Hepatic stellate cell (primary cell): ENCODE data around the gene ZNF775.
"Not testable (repeated sequence)": the region's sequence is repeated elsewhere in the genome, so short reads cannot be mapped to it uniquely, and the experiment has no call there.

Source experiments
- DNase-seq: peaks from one replicate; pipeline ENCODE4 v3.0.0; 2011; ENCODE audit warnings: low spot score

ZNF775 gene

DNA sequence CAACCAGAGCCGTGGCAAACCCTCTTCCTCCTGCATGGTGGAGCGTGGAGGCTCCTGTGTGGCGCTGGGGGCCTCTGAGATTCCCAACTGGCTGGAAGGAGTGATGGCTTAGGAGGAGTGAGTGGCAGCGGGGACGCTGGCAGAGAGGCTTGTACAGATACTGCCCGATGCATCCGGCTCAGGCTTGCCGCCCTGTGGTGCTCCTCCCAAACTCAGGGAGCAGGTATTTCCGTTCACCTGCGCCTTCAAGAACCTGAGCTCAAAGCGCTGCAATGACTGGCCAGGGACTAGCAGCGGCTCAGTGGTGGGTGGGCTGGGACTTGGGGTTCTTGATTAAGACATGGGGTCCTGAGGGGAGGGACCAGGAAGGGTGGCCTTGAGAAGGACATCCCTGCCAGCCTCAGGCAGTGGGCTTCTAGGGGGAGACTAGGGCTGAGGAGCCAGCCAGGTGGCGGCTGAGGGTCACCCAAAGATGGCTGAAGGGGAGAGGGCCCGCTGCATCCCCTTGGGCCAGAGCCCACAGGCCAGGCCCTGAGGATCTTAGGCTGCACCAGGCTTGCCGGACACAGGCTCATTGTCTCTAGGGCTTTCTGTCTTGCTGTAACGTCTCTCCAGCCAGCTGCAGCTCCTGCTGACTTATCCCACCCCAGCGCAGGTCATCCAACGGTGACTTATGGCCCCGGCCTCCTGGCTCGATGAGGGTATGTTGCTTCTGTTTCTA lies 3.2 kb downstream of the ZNF775 start:
- no peak for DNase-seq

DNA sequence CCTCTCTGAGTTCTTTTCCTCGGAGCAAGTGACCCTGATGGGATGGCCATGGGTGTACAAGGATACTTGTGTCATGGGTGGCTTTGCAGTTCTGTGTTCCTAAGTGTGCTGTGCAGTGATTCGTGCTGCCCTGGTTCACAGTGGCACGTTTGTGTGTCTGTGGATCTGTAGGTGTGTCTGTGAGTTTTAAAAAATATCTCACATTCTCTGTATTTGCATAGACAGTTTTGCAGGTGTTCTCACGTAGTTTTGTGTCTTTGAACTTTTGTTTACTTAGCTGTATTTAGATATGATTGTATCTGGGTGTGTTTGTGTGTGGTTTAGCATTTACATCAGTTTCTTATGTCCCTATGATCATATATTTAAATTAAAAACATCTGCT lies 3.7 kb downstream of the ZNF775 start:
- DNase-seq, result no peak

DNA sequence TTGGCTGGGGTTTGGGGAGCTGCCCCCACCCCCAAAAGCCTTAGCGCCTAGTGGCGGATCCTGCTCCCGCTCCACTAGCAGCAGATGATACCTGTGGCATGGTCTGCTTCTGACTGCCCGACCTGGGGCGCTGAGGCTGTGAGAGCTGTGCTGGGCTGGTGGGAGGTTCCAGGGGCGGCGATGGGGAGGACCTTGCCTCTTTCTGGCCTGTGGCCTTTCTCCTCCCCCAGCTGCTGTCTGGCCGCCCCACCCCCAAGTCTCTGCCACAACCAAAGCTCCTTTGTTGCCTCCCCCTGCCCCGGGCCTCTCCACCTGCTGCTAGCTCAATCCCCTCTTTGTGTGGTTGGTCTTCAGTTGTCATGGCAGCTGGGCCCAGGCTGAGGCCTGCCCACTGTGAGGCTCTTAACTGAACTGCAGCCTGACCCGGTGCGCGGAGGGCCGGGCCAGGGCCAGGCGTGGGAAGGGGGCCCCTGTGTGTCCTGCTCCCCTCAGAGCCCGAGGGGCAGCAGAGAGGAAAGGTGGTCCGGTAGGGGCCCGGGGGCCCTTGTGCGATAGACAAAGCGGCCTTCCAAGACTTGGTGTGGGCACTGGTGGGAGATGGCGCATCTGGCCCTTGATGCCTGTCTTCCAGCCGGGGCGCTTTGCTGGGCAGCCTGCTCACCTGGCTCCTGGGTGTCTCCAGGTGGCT lies 4.7 kb downstream of the ZNF775 start:
- no peak for DNase-seq

GRCh38 chr7:150384406-150385301 lies 5.5 kb downstream of the ZNF775 start:
- DNase-seq, result no peak

- DNase-seq, result no peak
Measured at GRCh38 chr7:150385302-150385723, 6.2 kb downstream of the ZNF775 start.

DNA sequence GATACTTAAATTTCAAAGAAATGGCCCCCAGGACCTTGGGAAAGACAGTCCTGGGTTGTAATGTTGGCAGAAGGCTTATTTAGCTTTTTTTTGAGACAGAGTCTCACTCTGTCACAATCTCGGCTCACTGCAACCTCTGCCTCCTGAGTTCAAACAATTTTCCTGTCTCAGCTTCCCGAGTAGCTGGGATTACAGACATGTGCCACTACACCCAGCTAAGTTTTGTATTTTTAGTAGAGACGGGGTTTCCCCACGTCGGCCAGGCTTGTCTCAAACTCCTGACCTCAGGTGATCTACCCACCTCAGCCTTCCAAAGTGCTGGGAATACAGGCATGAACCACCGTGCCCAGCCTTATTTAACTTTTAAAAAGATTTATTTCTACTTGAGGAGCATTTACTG lies 6.8 kb downstream of the ZNF775 start:
- not testable (repeated sequence) for DNase-seq

DNA sequence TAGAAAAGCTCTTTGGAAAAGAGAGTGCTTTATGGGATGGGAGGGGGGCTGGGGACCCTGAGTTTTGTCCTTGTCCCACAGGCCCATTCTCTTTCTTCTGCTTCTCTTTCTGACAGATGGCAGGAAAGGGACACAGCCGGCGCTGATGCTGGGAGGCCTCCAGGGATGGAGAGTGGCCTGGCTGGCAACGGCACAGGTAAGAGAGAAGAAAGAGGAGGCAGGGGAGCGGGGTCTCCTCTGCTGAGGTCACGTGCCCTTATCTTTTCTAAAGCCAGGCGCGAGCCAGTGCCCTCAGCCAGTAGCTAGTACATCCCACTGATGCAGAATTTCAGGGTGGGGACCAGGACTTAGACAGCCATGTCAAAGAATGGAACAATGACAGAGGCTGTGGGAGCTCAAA lies 9.2 kb downstream of the ZNF775 start:
- DNase-seq, result no peak

GRCh38 chr7:150388709-150389531 lies 9.8 kb downstream of the ZNF775 start:
- no peak for DNase-seq

- no peak for DNase-seq
Measured at GRCh38 chr7:150389532-150389816, 10.3 kb downstream of the ZNF775 start.

DNA sequence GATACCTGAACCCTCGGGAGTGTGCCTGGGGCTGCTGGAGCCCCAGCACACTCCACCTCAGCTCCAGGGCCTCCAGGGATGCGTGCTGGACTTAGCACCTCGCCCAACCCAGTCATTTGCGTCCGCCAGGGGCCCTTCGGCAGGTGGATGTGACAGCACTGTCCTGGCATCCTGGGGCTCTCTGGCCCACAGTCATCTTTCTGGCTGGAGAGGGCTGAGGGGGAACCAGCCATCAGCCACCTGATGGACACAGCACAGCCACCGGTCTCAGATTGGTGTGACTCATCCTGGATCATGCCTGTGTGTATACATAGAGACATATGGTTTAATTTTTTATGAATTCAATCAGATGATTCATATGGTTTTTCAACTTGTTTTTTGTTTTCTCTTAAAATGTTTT lies 11.1 kb downstream of the ZNF775 start:
- no peak for DNase-seq

DNA sequence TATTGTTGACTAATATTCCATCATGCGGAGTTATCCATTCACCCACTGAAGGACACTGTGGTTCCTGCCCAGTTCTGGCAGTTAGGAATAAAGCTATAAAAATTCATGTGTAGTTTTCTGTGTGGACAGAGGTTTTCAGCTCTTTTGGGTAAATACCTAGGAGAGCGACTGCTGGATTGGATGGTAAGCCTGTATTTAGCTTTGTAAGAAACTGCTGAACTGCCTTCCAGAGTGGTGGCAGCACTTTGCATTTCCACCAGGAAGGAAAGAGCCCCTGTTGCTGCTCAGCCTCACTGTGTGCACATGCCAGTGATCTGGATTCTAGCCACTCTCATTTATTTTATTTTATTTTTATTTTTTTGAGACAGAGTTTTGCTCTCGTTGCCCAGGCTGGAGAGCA lies 14.2 kb downstream of the ZNF775 start:
- DNase-seq, result no peak

DNA sequence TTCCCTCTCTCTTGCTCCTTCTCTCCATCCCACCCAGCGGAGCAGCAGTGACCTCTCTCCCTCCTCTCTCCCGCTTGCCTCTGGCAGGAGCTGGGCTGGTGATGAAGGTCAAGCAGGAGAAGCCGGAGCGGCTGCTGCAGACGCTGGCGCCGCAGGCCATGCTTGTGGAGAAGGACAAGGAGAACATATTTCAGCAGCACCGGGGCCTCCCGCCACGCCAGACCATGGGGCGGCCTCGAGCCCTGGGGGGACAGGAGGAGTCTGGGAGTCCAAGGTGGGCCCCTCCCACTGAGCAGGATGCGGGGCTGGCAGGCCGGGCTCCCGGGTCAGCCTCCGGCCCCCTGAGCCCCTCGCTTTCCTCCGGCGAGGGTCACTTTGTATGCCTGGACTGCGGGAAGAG lies 17.3 kb downstream of the ZNF775 start:
- no peak for DNase-seq

- no peak for DNase-seq
Measured at GRCh38 chr7:150396851-150397260, 17.7 kb downstream of the ZNF775 start.

- no peak for DNase-seq
Measured at GRCh38 chr7:150397346-150398107, 18.4 kb downstream of the ZNF775 start.

DNA sequence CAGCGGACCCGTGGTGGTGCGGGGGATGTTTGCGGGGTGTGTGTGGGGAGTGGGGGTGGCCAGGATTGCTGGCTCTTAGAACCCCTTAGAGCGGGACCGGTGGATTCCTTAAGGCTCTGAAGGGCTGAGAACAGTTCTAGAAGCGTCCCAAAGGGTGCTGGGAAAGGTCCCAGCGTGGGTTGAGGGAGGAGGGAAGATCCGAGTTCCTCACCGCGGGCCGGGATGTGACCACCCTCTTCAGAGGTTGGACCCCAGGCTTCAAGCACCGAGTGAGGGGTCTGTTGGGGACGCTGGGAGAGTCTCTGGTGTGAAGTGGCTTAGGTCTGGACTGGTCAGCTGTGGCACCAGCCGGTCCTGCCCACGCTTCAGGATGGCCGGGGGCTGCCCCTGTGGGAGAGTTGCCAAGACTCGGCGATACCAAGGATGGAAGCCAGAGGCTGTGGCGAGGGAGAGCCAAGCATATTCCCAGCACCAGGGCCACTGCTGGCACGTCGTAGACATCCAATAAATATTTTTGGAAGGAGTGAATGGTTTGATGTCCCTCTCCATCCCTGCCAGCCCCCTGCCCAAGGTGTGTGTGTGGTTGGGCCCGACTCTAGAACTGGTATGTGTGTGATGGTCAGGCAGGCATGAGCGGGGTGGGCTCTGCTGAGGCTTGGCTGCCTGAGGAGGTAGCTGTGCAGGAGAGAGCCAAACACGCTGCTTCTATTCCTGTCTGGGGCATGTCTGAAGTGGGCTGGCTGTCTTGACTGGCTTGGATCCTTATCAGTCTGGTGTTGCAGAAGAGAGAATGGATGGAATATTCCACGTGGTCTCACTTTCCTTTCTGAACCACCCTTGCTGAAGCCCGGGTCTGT lies 19.2 kb downstream of the ZNF775 start:
- no peak for DNase-seq

GRCh38 chr7:150398965-150399320 lies 19.8 kb downstream of the ZNF775 start:
- DNase-seq, result no peak

DNA sequence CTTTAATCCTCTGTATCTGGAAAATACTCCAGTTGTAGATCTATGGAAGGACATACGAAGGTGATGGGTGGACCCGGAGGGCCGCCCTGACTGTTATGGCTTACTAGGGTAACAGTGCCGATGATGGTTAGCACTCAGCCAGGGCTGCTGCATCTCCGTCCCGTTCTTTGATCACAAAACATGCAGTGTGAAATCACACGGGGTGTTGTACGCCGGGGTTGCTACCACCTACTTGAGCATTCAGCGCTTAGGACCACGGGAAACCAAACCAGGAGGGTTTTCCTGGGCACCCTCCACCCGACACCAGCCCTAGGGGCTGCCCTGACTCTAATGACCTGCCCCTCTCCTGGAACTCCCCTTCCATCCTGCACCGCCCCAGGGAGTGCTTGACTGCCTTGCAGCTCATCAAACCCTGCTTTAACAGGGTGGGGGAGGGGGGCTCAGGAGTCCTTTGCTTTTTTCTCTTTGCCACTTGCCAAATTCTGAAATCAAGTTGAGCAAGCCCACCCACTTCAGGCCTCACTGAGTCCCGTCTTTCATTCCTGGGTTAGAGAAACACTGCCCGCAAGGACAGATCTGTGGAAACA lies 20.4 kb downstream of the ZNF775 start:
- no peak for DNase-seq

DNA sequence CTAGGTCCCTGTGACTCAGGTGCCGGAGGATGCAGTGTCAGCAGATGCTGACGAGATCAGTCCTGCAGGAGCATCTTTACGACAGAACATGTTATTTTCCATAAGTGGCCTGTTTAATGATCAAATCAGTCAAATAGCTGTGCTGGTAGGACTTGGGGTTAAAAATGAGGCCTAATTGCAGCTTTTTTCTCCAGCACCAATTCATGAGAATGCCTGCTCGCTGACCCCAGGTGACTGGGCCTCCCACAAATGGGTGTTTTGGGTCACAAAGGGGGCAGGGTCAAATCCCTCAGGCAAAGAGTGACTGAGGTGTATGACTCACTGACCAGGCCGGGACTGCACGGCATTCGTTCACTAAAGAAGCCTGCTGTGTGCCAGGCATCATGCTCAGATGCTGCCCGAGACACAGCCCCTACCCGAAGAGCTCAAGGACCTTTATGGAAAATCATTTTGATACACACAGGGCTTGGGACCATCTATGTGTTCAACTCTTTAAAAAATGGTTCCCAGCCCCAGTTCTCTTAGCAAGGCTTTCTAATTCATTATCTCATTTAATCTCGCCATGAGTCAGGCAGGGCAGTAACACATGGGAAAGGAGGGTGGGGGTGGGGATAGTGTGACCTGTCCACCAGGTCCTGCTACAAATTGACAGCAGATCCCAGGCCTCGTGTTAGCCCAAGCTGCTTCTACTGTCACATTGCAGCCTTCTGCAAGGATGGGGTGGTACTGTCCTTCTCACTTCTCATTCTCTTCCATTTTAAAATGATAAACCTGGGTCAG lies 21.1 kb downstream of the ZNF775 start:
- DNase-seq, result no peak

DNA sequence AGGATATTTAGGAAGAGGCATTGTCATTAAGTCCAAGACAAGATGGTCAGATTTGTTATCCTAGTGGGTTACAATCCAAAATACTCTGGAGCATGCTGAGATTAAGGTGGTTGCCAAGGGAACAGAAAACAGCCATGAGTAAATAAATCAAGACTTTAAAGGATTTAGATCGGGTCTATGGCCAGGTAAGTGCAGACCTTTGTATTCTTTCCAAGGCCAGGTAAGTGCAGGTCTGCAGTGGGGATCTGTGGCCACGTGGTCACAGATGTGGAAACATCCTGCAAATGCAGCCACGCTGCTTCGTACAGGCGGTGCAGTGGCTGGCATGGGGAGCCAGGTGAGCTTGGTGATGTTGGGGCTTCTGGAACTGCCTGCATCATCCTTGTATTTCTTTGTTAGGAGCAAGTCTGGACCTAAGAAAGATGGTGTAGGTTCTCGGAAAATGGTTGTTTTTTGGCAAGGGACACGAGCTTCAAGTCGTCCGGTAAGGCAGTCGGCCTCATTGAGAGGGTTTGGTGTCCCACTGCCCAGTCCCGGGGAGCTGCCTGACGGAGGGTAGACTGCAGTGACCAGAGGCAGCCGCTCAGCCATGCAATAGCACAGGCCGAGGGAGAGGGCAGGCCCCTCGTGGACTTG lies 21.8 kb downstream of the ZNF775 start:
- DNase-seq, result no peak
